ENCODE results near the gene YAF2.

Gene YAF2

DNA sequence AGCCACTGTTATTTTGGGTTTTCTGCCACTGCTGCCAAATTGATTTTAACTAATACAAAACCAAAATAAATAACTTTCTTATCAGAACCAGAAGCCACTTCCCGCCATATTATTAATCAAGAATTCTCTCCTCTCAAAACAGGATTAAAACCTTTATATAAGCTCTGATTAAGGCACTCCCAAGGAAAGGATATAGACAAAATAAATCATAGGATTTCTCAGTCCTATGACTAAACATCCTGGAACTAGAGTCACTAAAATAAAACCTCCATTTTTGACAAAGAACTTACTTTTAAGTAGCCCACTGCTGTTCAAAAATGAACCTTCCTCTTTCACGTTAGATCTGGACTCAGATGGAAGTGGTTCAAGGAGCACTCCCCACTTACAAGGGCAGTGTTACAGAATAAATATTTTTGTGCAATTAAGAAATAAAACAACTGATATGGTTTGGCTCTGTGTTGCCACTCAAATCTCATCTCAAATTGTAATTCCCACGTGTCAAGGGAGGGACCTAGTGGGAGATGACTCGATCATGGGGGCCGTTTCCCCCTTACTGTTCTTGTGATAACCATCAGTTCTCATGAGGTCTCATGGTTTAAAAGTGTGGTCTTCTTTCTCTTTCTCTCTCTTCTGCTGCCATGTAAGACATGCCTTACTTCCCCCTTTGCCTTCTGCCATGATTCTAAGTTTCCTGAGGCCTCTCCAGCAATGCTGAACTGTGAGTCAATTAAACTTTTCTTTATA, 119.7 kb downstream of the YAF2 start:
- TF ChIP-seq, protein P1, sequence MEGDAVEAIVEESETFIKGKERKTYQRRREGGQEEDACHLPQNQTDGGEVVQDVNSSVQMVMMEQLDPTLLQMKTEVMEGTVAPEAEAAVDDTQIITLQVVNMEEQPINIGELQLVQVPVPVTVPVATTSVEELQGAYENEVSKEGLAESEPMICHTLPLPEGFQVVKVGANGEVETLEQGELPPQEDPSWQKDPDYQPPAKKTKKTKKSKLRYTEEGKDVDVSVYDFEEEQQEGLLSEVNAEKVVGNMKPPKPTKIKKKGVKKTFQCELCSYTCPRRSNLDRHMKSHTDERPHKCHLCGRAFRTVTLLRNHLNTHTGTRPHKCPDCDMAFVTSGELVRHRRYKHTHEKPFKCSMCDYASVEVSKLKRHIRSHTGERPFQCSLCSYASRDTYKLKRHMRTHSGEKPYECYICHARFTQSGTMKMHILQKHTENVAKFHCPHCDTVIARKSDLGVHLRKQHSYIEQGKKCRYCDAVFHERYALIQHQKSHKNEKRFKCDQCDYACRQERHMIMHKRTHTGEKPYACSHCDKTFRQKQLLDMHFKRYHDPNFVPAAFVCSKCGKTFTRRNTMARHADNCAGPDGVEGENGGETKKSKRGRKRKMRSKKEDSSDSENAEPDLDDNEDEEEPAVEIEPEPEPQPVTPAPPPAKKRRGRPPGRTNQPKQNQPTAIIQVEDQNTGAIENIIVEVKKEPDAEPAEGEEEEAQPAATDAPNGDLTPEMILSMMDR (conservative IDR thresholded peaks at IDR 0.05): no peak
- no peak for TF ChIP-seq ZFX (IDR thresholded peaks at IDR 0.05)
- no peak overlapping the region for H3K27ac ChIP-seq

DNA sequence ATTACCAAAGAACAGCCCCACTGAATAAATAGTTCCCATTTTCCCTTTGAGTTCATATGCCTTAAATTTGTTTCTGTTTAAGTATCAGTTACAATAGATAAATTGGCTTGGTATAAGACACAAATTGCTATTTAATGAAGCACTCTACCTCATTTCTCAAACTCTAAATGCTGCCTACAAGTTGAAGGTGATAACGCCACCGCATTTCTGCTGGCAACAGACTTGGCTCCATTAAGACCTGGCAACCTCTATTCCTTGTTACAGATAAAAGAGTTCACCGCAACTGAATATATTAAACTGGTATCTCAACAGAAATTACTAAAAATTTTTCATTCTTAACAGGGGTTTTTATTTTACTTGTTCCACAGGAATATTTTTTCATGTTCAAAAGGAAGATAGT, 129.0 kb downstream of the YAF2 start:
- TF ChIP-seq, protein P1 (conservative IDR thresholded peaks at IDR 0.05): no peak
- TF ChIP-seq ZFX (IDR thresholded peaks at IDR 0.05): no peak
- no peak overlapping the region for H3K27ac ChIP-seq
